Effector memory CD8-positive, alpha-beta T cell (primary cell): Measurements from ENCODE around the gene ASCL2.

Experiments used
- ATAC-seq: fragments of 150-1000 bp; cut with Tn5 transposase; replicated peaks from 2 replicates; pipeline ENCODE4 v1.10.0; 2021; ENCODE audit warnings: mild to moderate bottlenecking, moderate library complexity
- DNase-seq, 3 experiments: peaks; one replicate each; pipeline ENCODE4 v3.0.0; 2021
- H3K27ac Mint-ChIP-seq, 2 donors: one replicate each; pipeline ENCODE4 v1.8.0; 2022; ENCODE audit warnings: mild to moderate bottlenecking in 2 of 2, mixed read lengths in 2 of 2, moderate library complexity in 2 of 2
- H3K27me3 Mint-ChIP-seq, 2 donors: one replicate each; pipeline ENCODE4 v1.8.0; 2022; ENCODE audit warnings: mixed read lengths in 2 of 2
- H3K36me3 Mint-ChIP-seq: one replicate; pipeline ENCODE4 v1.8.0; 2022; ENCODE audit warnings: mild to moderate bottlenecking, moderate library complexity, mixed read lengths; ENCODE audit not compliant: insufficient read depth
- H3K4me1 Mint-ChIP-seq, 2 donors: one replicate each; pipeline ENCODE4 v1.8.0; 2022; ENCODE audit warnings: low read depth in 2 of 2, mixed read lengths in 2 of 2
- H3K4me3 Mint-ChIP-seq, 2 donors: one replicate each; pipeline ENCODE4 v1.8.0; 2022; ENCODE audit warnings: mild to moderate bottlenecking in 2 of 2, mixed read lengths in 2 of 2, moderate library complexity in 2 of 2
- H3K9me3 Mint-ChIP-seq, 2 donors: one replicate each; pipeline ENCODE4 v1.8.0; 2022; ENCODE audit warnings: mixed read lengths in 2 of 2

ASCL2 gene

GRCh38 chr11:2223153-2223794, 47.1 kb downstream of the ASCL2 start:
- Mint-ChIP-seq H3K27me3 (peaks cover 15 to 24% of the 10 kb centered on the region in 2 donors), H3K9me3 (peaks cover 0 to 1% of the 10 kb centered on the region in 2 donors), H3K4me1 (peaks cover 2 to 7% of the 10 kb centered on the region in 2 donors), H3K36me3 (no peaks in the 10 kb centered on the region), H3K4me3 (no peak overlapping the region), H3K27ac (no peak overlapping the region)
- ATAC-seq, result no peak
- no peak for DNase-seq

- peaks cover 15 to 24% of the 10 kb centered on the region in 2 donors for H3K27me3 Mint-ChIP-seq
- no peak overlapping the region for H3K4me3 Mint-ChIP-seq
- peaks cover 0 to 1% of the 10 kb centered on the region in 2 donors for H3K9me3 Mint-ChIP-seq
- ATAC-seq, result no peak
- DNase-seq, result no peak
- H3K4me1 Mint-ChIP-seq, result peaks cover 9 to 13% of the 10 kb centered on the region in 2 donors
- H3K36me3 Mint-ChIP-seq, result no peaks in the 10 kb centered on the region
- H3K27ac Mint-ChIP-seq, result no peak overlapping the region
Observed at GRCh38 chr11:2222451-2222850, 47.9 kb downstream of the ASCL2 start.

- Mint-ChIP-seq H3K4me1 (peaks cover 10 to 13% of the 10 kb centered on the region in 2 donors), H3K9me3 (no peaks in the 10 kb centered on the region), H3K4me3 (no peak overlapping the region), H3K27me3 (peaks cover 15 to 24% of the 10 kb centered on the region in 2 donors), H3K27ac (no peak overlapping the region), H3K36me3 (no peaks in the 10 kb centered on the region)
- no peak for ATAC-seq
- no peak for DNase-seq
Observed at GRCh38 chr11:2221591-2221990, 48.8 kb downstream of the ASCL2 start.

- Mint-ChIP-seq H3K27me3 (peaks cover 15 to 24% of the 10 kb centered on the region in 2 donors), H3K4me1 (peaks cover 10 to 13% of the 10 kb centered on the region in 2 donors), H3K27ac (no peak overlapping the region), H3K4me3 (no peak overlapping the region), H3K36me3 (no peaks in the 10 kb centered on the region), H3K9me3 (no peaks in the 10 kb centered on the region)
- no peak for ATAC-seq
- no peak for DNase-seq
Observed at GRCh38 chr11:2221024-2221423, 49.4 kb downstream of the ASCL2 start.

- no peaks in the 10 kb centered on the region for H3K9me3 Mint-ChIP-seq
Observed at GRCh38 chr11:2220173-2220771, 50.1 kb downstream of the ASCL2 start.

GRCh38 chr11:2219318-2220017, 50.9 kb downstream of the ASCL2 start:
- H3K4me1 Mint-ChIP-seq, result peaks cover 15 to 18% of the 10 kb centered on the region in 2 donors
- H3K27ac Mint-ChIP-seq, result no peak overlapping the region
- peaks cover 15 to 24% of the 10 kb centered on the region in 2 donors for H3K27me3 Mint-ChIP-seq
- H3K4me3 Mint-ChIP-seq, result no peak overlapping the region
- DNase-seq (no peak), ATAC-seq (no peak)
- no peaks in the 10 kb centered on the region for H3K36me3 Mint-ChIP-seq
- no peaks in the 10 kb centered on the region for H3K9me3 Mint-ChIP-seq

More at GRCh38 chr11:2220173-2220771, 50.1 kb downstream of the ASCL2 start:
- Mint-ChIP-seq H3K27ac (no peak overlapping the region), H3K4me1 (peaks cover 10 to 13% of the 10 kb centered on the region in 2 donors), H3K36me3 (no peaks in the 10 kb centered on the region), H3K4me3 (no peak overlapping the region), H3K27me3 (peaks cover 15 to 24% of the 10 kb centered on the region in 2 donors)
- ATAC-seq (no peak), DNase-seq (no peak)
